GM23338 (cell line): Measurements from ENCODE around the gene MRPL30. TPM values are rescaled to one million over a fixed set of nuclear protein-coding genes. Genes with fewer than 3 reads are reported as not detected.
"Not testable (repeated sequence)": the region's sequence is repeated elsewhere in the genome, so short reads cannot be mapped to it uniquely, and the experiment has no call there.

Experiments used
- ATAC-seq: fragments of 200-7000 bp; cut with Tn5 transposase; 3 replicates; pipeline ENCODE4 v1.9.1; 2020
- DNase-seq: peaks from one replicate; pipeline ENCODE4 v3.0.0-alpha.2; 2015; ENCODE audit warnings: low spot score
- H2AFZ ChIP-seq: fragments of 200-600 bp; sonication (generic); 2 replicates; pipeline ENCODE4 v1.8.0; 2016; ENCODE audit warnings: antibody characterized with exemption, mild to moderate bottlenecking, moderate library complexity
- H3F3A ChIP-seq: fragments of 200-600 bp; sonication (generic); replicated peaks from 2 replicates; pipeline ENCODE4 v1.8.0; 2017; ENCODE audit warnings: antibody characterized with exemption, mixed run types, low read depth
- H3K27ac ChIP-seq: fragments of 200-600 bp; sonication (generic); 2 replicates; pipeline ENCODE4 v1.6.1; 2016; ENCODE audit warnings: low read depth
- H3K27me3 ChIP-seq: fragments of 200-600 bp; sonication (generic); 2 replicates; pipeline ENCODE4 v1.8.0; 2016; ENCODE audit warnings: mild to moderate bottlenecking, mixed run types, moderate library complexity; ENCODE audit not compliant: insufficient read depth
- H3K36me3 ChIP-seq: fragments of 200-600 bp; sonication (generic); 2 replicates; pipeline ENCODE4 v1.8.0; 2016; ENCODE audit warnings: mild to moderate bottlenecking; ENCODE audit not compliant: insufficient read depth
- H3K4me1 ChIP-seq: fragments of 200-600 bp; sonication (generic); 2 replicates; pipeline ENCODE4 v1.8.0; 2016; ENCODE audit warnings: mild to moderate bottlenecking, moderate library complexity; ENCODE audit not compliant: insufficient read depth
- H3K4me2 ChIP-seq: fragments of 200-600 bp; sonication (generic); 2 replicates; pipeline ENCODE4 v1.7.1; 2017; ENCODE audit warnings: mixed run types
- H3K4me3 ChIP-seq: fragments of 200-600 bp; sonication (generic); 2 replicates; pipeline ENCODE4 v1.6.1; 2016; ENCODE audit warnings: mixed run types
- H3K79me2 ChIP-seq: fragments of 200-600 bp; sonication (generic); replicated peaks from 2 replicates; pipeline ENCODE4 v1.8.0; 2017; ENCODE audit warnings: mild to moderate bottlenecking; ENCODE audit not compliant: insufficient read depth
- H3K9me2 ChIP-seq: fragments of 200-600 bp; sonication (generic); 2 replicates; pipeline ENCODE4 v1.8.0; 2017; ENCODE audit not compliant: insufficient read depth
- H4K20me1 ChIP-seq: fragments of 200-600 bp; sonication (generic); replicated peaks from 2 replicates; pipeline ENCODE4 v1.8.0; 2017; ENCODE audit warnings: mild to moderate bottlenecking; ENCODE audit not compliant: insufficient read depth
- H3K27ac Mint-ChIP-seq: 2 replicates; pipeline ENCODE4 v1.8.0; 2020; ENCODE audit warnings: inconsistent platforms, mild to moderate bottlenecking, moderate library complexity, mixed read lengths
- H3K27me3 Mint-ChIP-seq: 3 replicates; pipeline ENCODE4 v1.8.0; 2022; ENCODE audit warnings: low read depth, mild to moderate bottlenecking, moderate library complexity, mixed read lengths, inconsistent platforms; ENCODE audit not compliant: insufficient read depth, poor library complexity
- H3K36me3 Mint-ChIP-seq: 3 replicates; pipeline ENCODE4 v1.8.0; 2021; ENCODE audit warnings: low read depth, mild to moderate bottlenecking, inconsistent platforms, moderate library complexity, mixed read lengths
- H3K4me1 Mint-ChIP-seq: 3 replicates; pipeline ENCODE4 v1.8.0; 2020; ENCODE audit warnings: mild to moderate bottlenecking, inconsistent platforms, mixed read lengths
- H3K4me3 Mint-ChIP-seq: 3 replicates; pipeline ENCODE4 v1.8.0; 2021; ENCODE audit warnings: moderate library complexity, mild to moderate bottlenecking, inconsistent platforms, mixed read lengths
- H3K9me3 Mint-ChIP-seq: 3 replicates; pipeline ENCODE4 v1.8.0; 2020; ENCODE audit warnings: moderate library complexity, mild to moderate bottlenecking, inconsistent platforms, mixed read lengths
- CREB1 ChIP-seq: fragments of 250-450 bp; sonication (Bioruptor Pico); IDR thresholded peaks from 2 replicates; pipeline ENCODE4 v1.5.0; 2020; ENCODE audit warnings: low read depth, mild to moderate bottlenecking, moderate library complexity
- JUNB ChIP-seq: IDR thresholded peaks from one replicate; pipeline ENCODE4 v1.6.1; 2016; ENCODE audit warnings: antibody characterized with exemption; ENCODE audit not compliant: unreplicated experiment
- NANOG ChIP-seq: IDR thresholded peaks from 2 replicates; pipeline ENCODE4 v1.6.1; 2016; ENCODE audit warnings: antibody characterized with exemption, borderline replicate concordance
- POLR2AphosphoS5 ChIP-seq: IDR thresholded peaks from 2 replicates; pipeline ENCODE4 v1.6.1; 2016; ENCODE audit warnings: antibody characterized with exemption, low read depth
- STAT1 ChIP-seq: IDR thresholded peaks from one replicate; pipeline ENCODE4 v1.6.1; 2016; ENCODE audit warnings: antibody characterized with exemption; ENCODE audit not compliant: unreplicated experiment
- long read RNA-seq: library from polyadenylated mRNA; unstranded; transcript quantifications from one replicate; pipeline ENCODE4 v2.0.0, GENCODE V29; 2020; ENCODE audit not compliant: unreplicated experiment
- polyA plus RNA-seq: library from polyadenylated mRNA; unstranded; fragments of >200 nt; fragmentation: Nextera tagmentation; extraction: Ambion mirVana; gene quantifications from 2 replicates; pipeline ENCODE4 v1.2.1, GENCODE V29; 2016
- total RNA-seq: library from RNA; depleted of rRNA; stranded (reverse); fragments of >200 nt; shearing (Covaris generic); gene quantifications from 2 replicates; pipeline ENCODE4 v1.2.3, GENCODE V29; 2014; rRNA removed
- TF ChIP-seq, protein P1 (sequence below): IDR thresholded peaks from one replicate; pipeline ENCODE4 v1.6.1; 2018; ENCODE audit warnings: antibody characterized with exemption; ENCODE audit not compliant: unreplicated experiment
- TF ChIP-seq, protein P2 (sequence below): IDR thresholded peaks from 2 replicates; pipeline ENCODE4 v1.6.1; 2016; ENCODE audit warnings: antibody characterized with exemption

MRPL30 gene
- total RNA-seq, result 46.4 and 51.4 TPM in 2 replicates
- polyA plus RNA-seq, result 53.7 and 59.5 TPM in 2 replicates
- long read RNA-seq, transcript MRPL30-201 (6 exons, 2,605 nt), result major isoform, 12 of 30 reads
- long read RNA-seq, partial matches to known transcripts, result 4 of 30 reads
- long read RNA-seq, other reads (novel, unspliced or antisense), result 10 of 30 reads

DNA sequence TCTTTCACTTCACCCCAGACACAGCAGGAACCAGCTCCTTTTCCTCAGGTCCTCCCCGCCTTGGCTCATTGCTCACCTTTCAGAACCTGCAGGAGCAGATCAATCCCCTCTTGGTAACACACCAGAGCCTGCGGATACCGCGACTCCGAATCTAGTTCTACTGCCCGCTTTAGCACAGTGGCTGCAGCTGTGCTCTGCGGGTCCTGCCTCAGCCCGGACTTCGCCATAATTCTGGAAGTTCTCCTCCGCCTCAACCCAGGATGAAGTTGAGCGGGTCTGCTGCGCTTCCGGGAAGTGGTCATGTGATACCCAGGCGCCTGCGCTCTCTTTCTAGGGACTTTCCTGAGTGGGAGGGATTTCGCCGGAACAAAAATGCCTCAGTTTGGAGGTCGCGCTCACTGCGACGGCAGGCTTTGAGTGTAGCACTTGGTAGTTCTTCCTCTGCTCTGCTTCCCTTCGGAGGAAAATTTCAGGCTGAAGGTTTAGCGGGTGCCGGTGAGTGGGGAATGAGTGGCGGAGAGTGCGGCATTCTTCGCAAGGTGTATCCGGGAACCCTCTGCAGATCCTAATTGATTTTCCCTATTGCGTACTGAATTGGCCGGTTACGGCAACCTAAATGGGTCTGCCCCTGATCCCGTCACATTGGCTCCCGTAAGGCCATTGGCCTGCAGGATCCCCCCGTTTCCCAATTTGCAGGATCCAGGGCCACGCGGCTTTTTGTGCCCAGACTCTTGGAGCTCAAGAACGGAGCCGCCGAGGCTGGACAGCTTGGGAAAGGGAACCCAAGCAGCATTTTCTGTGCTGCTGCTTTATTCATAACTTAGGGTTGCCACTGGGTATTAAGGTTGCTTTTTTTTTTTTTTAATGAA, at the start of gene MRPL30, which contains the start of gene MITD1:
MRPL30 (plus strand) TSS at position 430 of the 869 bp plus-strand sequence. CDS start 5,020 bp downstream, outside the sequence.
MITD1 (minus strand) TSS at position 304 of the 869 bp plus-strand sequence; CDS start at position 227, 77 bp downstream.
- Histone ChIP-seq H3K9me2 (no peaks in the 10 kb centered on the region; the same call in 1 of the 2 replicates), H3K27ac (peak within 1 kb of the TSS; percentile 78), H3F3A (no peaks in the 10 kb centered on the region), H3K27me3 (no peaks in the 10 kb centered on the region), H3K4me1 (peaks cover 6% of the 10 kb centered on the region), H2AFZ (peak within 1 kb of the TSS; percentile 84), H3K36me3 (peaks cover 7% of the 10 kb centered on the region; the same call in 1 of the 2 replicates), H3K79me2 (peaks cover 73% of the 10 kb centered on the region), H3K4me2 (peak within 1 kb of the TSS; percentile 82), H4K20me1 (0 out of 2 replicates have a peak, but pooled peaks cover 5% of the 10 kb centered on the region), H3K4me3 (peak within 1 kb of the TSS; percentile 69)
- DNase-seq (peak; percentile 97), ATAC-seq (peak; percentile 88)
- H3K4me1 Mint-ChIP-seq, result peaks cover 13% of the 10 kb centered on the region
- peak within 1 kb of the TSS; percentile 100 for H3K4me3 Mint-ChIP-seq
- peak within 1 kb of the TSS; percentile 99 for H3K27ac Mint-ChIP-seq
- TF ChIP-seq STAT1, result no peak
- peak; percentile 71 for TF ChIP-seq CREB1
- TF ChIP-seq NANOG, result no peak
- TF ChIP-seq, protein P1, sequence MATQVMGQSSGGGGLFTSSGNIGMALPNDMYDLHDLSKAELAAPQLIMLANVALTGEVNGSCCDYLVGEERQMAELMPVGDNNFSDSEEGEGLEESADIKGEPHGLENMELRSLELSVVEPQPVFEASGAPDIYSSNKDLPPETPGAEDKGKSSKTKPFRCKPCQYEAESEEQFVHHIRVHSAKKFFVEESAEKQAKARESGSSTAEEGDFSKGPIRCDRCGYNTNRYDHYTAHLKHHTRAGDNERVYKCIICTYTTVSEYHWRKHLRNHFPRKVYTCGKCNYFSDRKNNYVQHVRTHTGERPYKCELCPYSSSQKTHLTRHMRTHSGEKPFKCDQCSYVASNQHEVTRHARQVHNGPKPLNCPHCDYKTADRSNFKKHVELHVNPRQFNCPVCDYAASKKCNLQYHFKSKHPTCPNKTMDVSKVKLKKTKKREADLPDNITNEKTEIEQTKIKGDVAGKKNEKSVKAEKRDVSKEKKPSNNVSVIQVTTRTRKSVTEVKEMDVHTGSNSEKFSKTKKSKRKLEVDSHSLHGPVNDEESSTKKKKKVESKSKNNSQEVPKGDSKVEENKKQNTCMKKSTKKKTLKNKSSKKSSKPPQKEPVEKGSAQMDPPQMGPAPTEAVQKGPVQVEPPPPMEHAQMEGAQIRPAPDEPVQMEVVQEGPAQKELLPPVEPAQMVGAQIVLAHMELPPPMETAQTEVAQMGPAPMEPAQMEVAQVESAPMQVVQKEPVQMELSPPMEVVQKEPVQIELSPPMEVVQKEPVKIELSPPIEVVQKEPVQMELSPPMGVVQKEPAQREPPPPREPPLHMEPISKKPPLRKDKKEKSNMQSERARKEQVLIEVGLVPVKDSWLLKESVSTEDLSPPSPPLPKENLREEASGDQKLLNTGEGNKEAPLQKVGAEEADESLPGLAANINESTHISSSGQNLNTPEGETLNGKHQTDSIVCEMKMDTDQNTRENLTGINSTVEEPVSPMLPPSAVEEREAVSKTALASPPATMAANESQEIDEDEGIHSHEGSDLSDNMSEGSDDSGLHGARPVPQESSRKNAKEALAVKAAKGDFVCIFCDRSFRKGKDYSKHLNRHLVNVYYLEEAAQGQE, result no peak
- TF ChIP-seq, protein P2, sequence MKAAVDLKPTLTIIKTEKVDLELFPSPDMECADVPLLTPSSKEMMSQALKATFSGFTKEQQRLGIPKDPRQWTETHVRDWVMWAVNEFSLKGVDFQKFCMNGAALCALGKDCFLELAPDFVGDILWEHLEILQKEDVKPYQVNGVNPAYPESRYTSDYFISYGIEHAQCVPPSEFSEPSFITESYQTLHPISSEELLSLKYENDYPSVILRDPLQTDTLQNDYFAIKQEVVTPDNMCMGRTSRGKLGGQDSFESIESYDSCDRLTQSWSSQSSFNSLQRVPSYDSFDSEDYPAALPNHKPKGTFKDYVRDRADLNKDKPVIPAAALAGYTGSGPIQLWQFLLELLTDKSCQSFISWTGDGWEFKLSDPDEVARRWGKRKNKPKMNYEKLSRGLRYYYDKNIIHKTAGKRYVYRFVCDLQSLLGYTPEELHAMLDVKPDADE, result peak; percentile 85
- peak; percentile 88 for TF ChIP-seq POLR2AphosphoS5
- no peak for TF ChIP-seq JUNB
- peaks cover 7% of the 10 kb centered on the region for H3K27me3 Mint-ChIP-seq
- H3K36me3 Mint-ChIP-seq, result peaks cover 13% of the 10 kb centered on the region
- no peaks in the 10 kb centered on the region; the same call in 2 of the 3 replicates for H3K9me3 Mint-ChIP-seq

DNA sequence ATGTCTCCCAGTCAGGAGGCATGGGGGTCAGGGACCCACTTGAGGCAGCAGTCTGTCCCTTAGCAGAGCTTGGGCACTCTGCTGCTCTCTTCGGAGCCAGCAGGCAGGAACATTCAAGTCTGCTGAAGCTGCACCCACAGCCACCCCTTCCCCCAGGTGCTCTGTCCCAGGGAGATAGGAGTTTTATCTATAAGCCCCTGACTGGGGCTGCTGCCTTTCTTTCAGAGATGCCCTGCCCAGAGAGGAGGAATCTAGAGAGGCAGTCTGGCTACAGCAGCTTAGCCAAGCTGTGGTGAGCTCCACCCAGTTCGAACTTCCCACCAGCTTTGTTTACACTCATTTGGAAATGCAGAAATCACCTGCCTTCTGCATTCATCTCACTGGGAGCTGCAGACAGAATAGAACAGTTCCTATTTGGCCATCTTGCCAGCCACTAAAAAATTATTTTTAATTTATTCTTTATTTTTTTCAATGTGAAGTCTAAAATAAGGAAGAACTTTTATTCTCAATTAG, 45.9 kb upstream of the MRPL30 start:
- H3K4me1 ChIP-seq, H3K4me1 Mint-ChIP-seq, H3F3A ChIP-seq, H4K20me1 ChIP-seq, H3K27ac Mint-ChIP-seq, H3K4me3 Mint-ChIP-seq, H3K4me3 ChIP-seq, H3K27me3 ChIP-seq, H3K27ac ChIP-seq, H3K4me2 ChIP-seq, H2AFZ ChIP-seq, DNase-seq, ATAC-seq, H3K27me3 Mint-ChIP-seq, H3K9me2 ChIP-seq: not testable (repeated sequence)
- Histone ChIP-seq H3K79me2 (peaks cover 16% of the 10 kb centered on the region), H3K36me3 (peaks cover 25% of the 10 kb centered on the region; the same call in 1 of the 2 replicates)
- peaks cover 74% of the 10 kb centered on the region for H3K36me3 Mint-ChIP-seq
- peaks cover 85% of the 10 kb centered on the region for H3K9me3 Mint-ChIP-seq
